Chondrocyte (in vitro differentiated cells): ENCODE data around the gene HEXD. TPM values are rescaled to one million over a fixed set of nuclear protein-coding genes. Genes with fewer than 3 reads are reported as not detected.

Source experiments
- DNase-seq: peaks from one replicate; pipeline ENCODE4 v3.0.0; 2021; ENCODE audit warnings: mixed read lengths, low spot score
- H3K27ac Mint-ChIP-seq: one replicate; pipeline ENCODE4 v1.8.0; 2021; ENCODE audit warnings: mild to moderate bottlenecking, moderate library complexity, mixed read lengths; ENCODE audit not compliant: unreplicated experiment
- H3K27me3 Mint-ChIP-seq: 2 replicates; pipeline ENCODE4 v1.8.0; 2021; ENCODE audit warnings: low read depth, mixed read lengths
- H3K36me3 Mint-ChIP-seq: 2 replicates; pipeline ENCODE4 v1.8.0; 2021; ENCODE audit warnings: low read depth, mixed read lengths
- H3K4me1 Mint-ChIP-seq: 2 replicates; pipeline ENCODE4 v1.8.0; 2021; ENCODE audit warnings: low read depth, mild to moderate bottlenecking, mixed read lengths
- H3K4me3 Mint-ChIP-seq: one replicate; pipeline ENCODE4 v1.8.0; 2021; ENCODE audit warnings: mild to moderate bottlenecking, moderate library complexity, mixed read lengths; ENCODE audit not compliant: unreplicated experiment
- H3K9me3 Mint-ChIP-seq: 2 replicates; pipeline ENCODE4 v1.8.0; 2021; ENCODE audit warnings: low read depth, mixed read lengths
- CTCF ChIP-seq: fragments of 200-600 bp; sonication (generic); IDR thresholded peaks from 2 replicates; pipeline ENCODE4 v1.5.0; 2021; ENCODE audit warnings: antibody characterized with exemption, mild to moderate bottlenecking, moderate library complexity
- total RNA-seq: library from RNA; stranded (reverse); gene quantifications from 3 replicates; pipeline ENCODE4 v1.2.1, GENCODE V29; 2021

The HEXD gene
- total RNA-seq, 1 donor from 2014 or later, result 10.8 TPM

GRCh38 chr17:82468692-82469091, 50.5 kb downstream of the HEXD start:
- no peaks in the 10 kb centered on the region for H3K9me3 Mint-ChIP-seq
- H3K4me3 Mint-ChIP-seq, result no peak overlapping the region
- no peak overlapping the region for H3K27ac Mint-ChIP-seq
- no peaks in the 10 kb centered on the region for H3K4me1 Mint-ChIP-seq
- no peak for TF ChIP-seq CTCF
- no peaks in the 10 kb centered on the region for H3K27me3 Mint-ChIP-seq
- peaks cover 37% of the 10 kb centered on the region for H3K36me3 Mint-ChIP-seq
- no peak for DNase-seq

GRCh38 chr17:82470065-82470464, 51.9 kb downstream of the HEXD start:
- H3K27ac Mint-ChIP-seq, result no peak overlapping the region
- peaks cover 35% of the 10 kb centered on the region for H3K36me3 Mint-ChIP-seq
- no peak overlapping the region for H3K4me3 Mint-ChIP-seq
- H3K27me3 Mint-ChIP-seq, result no peaks in the 10 kb centered on the region
- TF ChIP-seq CTCF, result no peak
- DNase-seq, result no peak
- no peaks in the 10 kb centered on the region for H3K4me1 Mint-ChIP-seq
- no peaks in the 10 kb centered on the region for H3K9me3 Mint-ChIP-seq

GRCh38 chr17:82474223-82475010, 56.3 kb downstream of the HEXD start:
- H3K27ac Mint-ChIP-seq, result no peak overlapping the region
- no peak for TF ChIP-seq CTCF
- peaks cover 25% of the 10 kb centered on the region for H3K36me3 Mint-ChIP-seq
- DNase-seq, result no peak
- no peaks in the 10 kb centered on the region for H3K9me3 Mint-ChIP-seq
- H3K4me3 Mint-ChIP-seq, result no peak overlapping the region
- H3K27me3 Mint-ChIP-seq, result no peaks in the 10 kb centered on the region
- H3K4me1 Mint-ChIP-seq, result peaks cover 3% of the 10 kb centered on the region

GRCh38 chr17:82475458-82475857, 57.3 kb downstream of the HEXD start:
- no peak for DNase-seq
- Mint-ChIP-seq H3K27ac (no peak overlapping the region), H3K4me3 (no peak overlapping the region), H3K36me3 (peaks cover 22% of the 10 kb centered on the region), H3K4me1 (peaks cover 3% of the 10 kb centered on the region), H3K9me3 (no peaks in the 10 kb centered on the region), H3K27me3 (no peaks in the 10 kb centered on the region)
- TF ChIP-seq CTCF, result no peak

- DNase-seq, result no peak
- TF ChIP-seq CTCF, result no peak
- H3K27ac Mint-ChIP-seq, result no peak overlapping the region
- H3K36me3 Mint-ChIP-seq, result peaks cover 19% of the 10 kb centered on the region
- peaks cover 3% of the 10 kb centered on the region for H3K4me1 Mint-ChIP-seq
- H3K27me3 Mint-ChIP-seq, result no peaks in the 10 kb centered on the region
- H3K4me3 Mint-ChIP-seq, result no peak overlapping the region
- no peaks in the 10 kb centered on the region for H3K9me3 Mint-ChIP-seq
Observed at GRCh38 chr17:82477934-82478333, 59.8 kb downstream of the HEXD start.
